GM21515 (cell line): Measurements from ENCODE around the gene DNAI1.
"Not testable (repeated sequence)": the region's sequence is repeated elsewhere in the genome, so short reads cannot be mapped to it uniquely, and the experiment has no call there.

Experiments used
- ATAC-seq: cut with Tn5 transposase; IDR thresholded peaks from one replicate; pipeline ENCODE4 v1.9.1; 2021; ENCODE audit not compliant: unreplicated experiment

The DNAI1 gene

GRCh38 chr9:34532041-34532440 lies 73.4 kb downstream of the DNAI1 start:
- not testable (repeated sequence) for ATAC-seq

GRCh38 chr9:34536685-34537084 lies 78.1 kb downstream of the DNAI1 start:
- ATAC-seq, result no peak

- no peak for ATAC-seq
Observed at GRCh38 chr9:34540827-34541226, 82.2 kb downstream of the DNAI1 start.

GRCh38 chr9:34541540-34541939 lies 82.9 kb downstream of the DNAI1 start:
- ATAC-seq, result no peak

GRCh38 chr9:34544035-34544434 lies 85.4 kb downstream of the DNAI1 start:
- no peak for ATAC-seq

- ATAC-seq, result no peak
Observed at GRCh38 chr9:34545497-34545896, 86.9 kb downstream of the DNAI1 start.

- ATAC-seq, result no peak
Observed at GRCh38 chr9:34546102-34546833, 87.7 kb downstream of the DNAI1 start.

GRCh38 chr9:34546834-34547827 lies 88.5 kb downstream of the DNAI1 start:
- no peak for ATAC-seq

- ATAC-seq, result no peak
Observed at GRCh38 chr9:34547960-34548611, 89.5 kb downstream of the DNAI1 start.

- ATAC-seq, result no peak
Observed at GRCh38 chr9:34549407-34549732, 90.8 kb downstream of the DNAI1 start.

- no peak for ATAC-seq
Observed at GRCh38 chr9:34550016-34550680, 91.5 kb downstream of the DNAI1 start.

- ATAC-seq, result no peak
Observed at GRCh38 chr9:34550681-34551270, 92.2 kb downstream of the DNAI1 start.

- no peak for ATAC-seq
Observed at GRCh38 chr9:34551751-34552605, 93.4 kb downstream of the DNAI1 start.

GRCh38 chr9:34552606-34552981 lies 94.0 kb downstream of the DNAI1 start:
- ATAC-seq, result no peak

- ATAC-seq, result no peak
Observed at GRCh38 chr9:34552986-34553385, 94.4 kb downstream of the DNAI1 start.

GRCh38 chr9:34553511-34554021 lies 95.0 kb downstream of the DNAI1 start:
- ATAC-seq, result no peak

GRCh38 chr9:34554211-34555001 lies 95.8 kb downstream of the DNAI1 start:
- no peak for ATAC-seq

- no peak for ATAC-seq
Observed at GRCh38 chr9:34555002-34555348, 96.4 kb downstream of the DNAI1 start.

GRCh38 chr9:34555500-34555899 lies 96.9 kb downstream of the DNAI1 start:
- no peak for ATAC-seq
